K562 (cell line): ENCODE measurements around the gene RNF166. TPM values are rescaled to one million over a fixed set of nuclear protein-coding genes. Genes with fewer than 3 reads are reported as not detected.

Source experiments
- EP300 ChIP-seq: IDR thresholded peaks from 2 replicates; pipeline ENCODE4 v1.6.1; 2012; ENCODE audit warnings: low read length, improper control_type of control experiment
- GATAD2B ChIP-seq: fragments of 450-650 bp; IDR thresholded peaks from 2 replicates; pipeline ENCODE4 v1.6.1; 2017; ENCODE audit warnings: mild to moderate bottlenecking, borderline replicate concordance
- HMG20B ChIP-seq: fragments of 250-450 bp; sonication (Bioruptor Pico); IDR thresholded peaks from 2 replicates; pipeline ENCODE4 v1.5.0; 2021; ENCODE audit warnings: mild to moderate bottlenecking
- HNRNPL ChIP-seq: fragments of 200-400 bp; formaldehyde crosslinking; IDR thresholded peaks from 2 replicates; pipeline ENCODE4 v1.6.1; 2017; ENCODE audit warnings: low read depth, mild to moderate bottlenecking, low read length
- KDM5B ChIP-seq: fragments of 200-600 bp; sonication (generic); IDR thresholded peaks from 2 replicates; pipeline ENCODE4 v1.6.1; 2012; ENCODE audit warnings: low read depth, mild to moderate bottlenecking, moderate library complexity, low read length, control low read depth, inconsistent platforms; ENCODE audit not compliant: insufficient replicate concordance
- MIER1 ChIP-seq: fragments of 450-650 bp; IDR thresholded peaks from 2 replicates; pipeline ENCODE4 v1.6.1; 2016; ENCODE audit warnings: antibody characterized with exemption, mild to moderate bottlenecking, low read depth
- RBFOX2 ChIP-seq: fragments of 200-400 bp; formaldehyde crosslinking; IDR thresholded peaks from 2 replicates; pipeline ENCODE4 v1.6.1; 2017; ENCODE audit warnings: low read depth, mild to moderate bottlenecking, low read length, moderate library complexity
- SIX5 ChIP-seq, 2 experiments: IDR thresholded peaks; 2 replicates each; pipeline ENCODE4 v1.6.1; 2011; ENCODE audit warnings: low read length in 2 of 2, borderline replicate concordance in 1 of 2, low read depth in 1 of 2, mild to moderate bottlenecking in 1 of 2, moderate library complexity in 1 of 2; ENCODE audit not compliant: insufficient read depth in 1 of 2
- TCF3 ChIP-seq: sonication (generic); formaldehyde crosslinking; IDR thresholded peaks from 2 replicates; pipeline ENCODE4 v1.4.0; 2020; ENCODE audit warnings: mild to moderate bottlenecking, missing genetic modification reagents
- TCF7 ChIP-seq: sonication (generic); IDR thresholded peaks from 2 replicates; pipeline ENCODE4 v1.6.1; 2016; ENCODE audit warnings: antibody characterized with exemption, borderline replicate concordance
- ZBTB1 ChIP-seq: sonication (generic); formaldehyde crosslinking; IDR thresholded peaks from 2 replicates; pipeline ENCODE4 v1.8.1; 2023; ENCODE audit warnings: missing genetic modification reagents, low read depth, mild to moderate bottlenecking, borderline replicate concordance
- ZBTB17 ChIP-seq: fragments of 450-650 bp; formaldehyde crosslinking; IDR thresholded peaks from 2 replicates; pipeline ENCODE4 v1.4.0; 2020; ENCODE audit warnings: mild to moderate bottlenecking
- polyA plus RNA-seq, 8 experiments: library from polyadenylated mRNA; depleted of rRNA in 4 of 8; stranded (reverse) in 5 of 8; unstranded in 3 of 8; fragments of >200 nt; fragmentation: Nextera tagmentation in 2 of 8; fragmentation: Illumina TruSeq in 1 of 8; extraction: Ambion mirVana in 2 of 8; extraction: Trizol in 1 of 8; gene quantifications; 2 replicates each; pipeline versions ENCODE4 v1.2.1 to v1.2.3, GENCODE V29; 2011 to 2014; ENCODE audit warnings: inconsistent platforms in 1 of 8, missing spikeins in 1 of 8
- total RNA-seq, 7 experiments: library from RNA; depleted of rRNA in 6 of 7; stranded (reverse); fragments of >200 nt in 6 of 7; fragmentation: Illumina TruSeq in 2 of 7; extraction: Trizol in 2 of 7; gene quantifications; 2 replicates each; pipeline versions ENCODE4 v1.2.1 to v1.2.3, GENCODE V29; 2011 to 2021; ENCODE audit warnings: low replicate concordance in 1 of 7
- TF ChIP-seq, protein P1 (sequence below): IDR thresholded peaks from 2 replicates; pipeline ENCODE4 v1.6.1; 2011; ENCODE audit warnings: borderline replicate concordance, low read depth, mild to moderate bottlenecking, moderate library complexity, low read length; ENCODE audit not compliant: insufficient read depth, poor library complexity, severe bottlenecking
- TF ChIP-seq, protein P2 (sequence below): fragments of 450-650 bp; formaldehyde crosslinking; IDR thresholded peaks from 2 replicates; pipeline ENCODE4 v1.4.0; 2020; ENCODE audit warnings: mild to moderate bottlenecking, moderate library complexity
- TF ChIP-seq, protein P3 (sequence below): fragments of 450-650 bp; formaldehyde crosslinking; IDR thresholded peaks from 2 replicates; pipeline ENCODE4 v1.4.0; 2020; ENCODE audit warnings: mild to moderate bottlenecking, moderate library complexity
- TF ChIP-seq, protein P4 (sequence below): sonication (generic); formaldehyde crosslinking; IDR thresholded peaks from 2 replicates; pipeline ENCODE4 v1.8.1; 2023; ENCODE audit warnings: mild to moderate bottlenecking, missing genetic modification reagents
- TF ChIP-seq, protein P5 (sequence below): IDR thresholded peaks from 2 replicates; pipeline ENCODE4 v1.6.1; 2014; ENCODE audit warnings: antibody characterized with exemption

RNF166 gene
- total and polyA plus RNA-seq, 9 of the 15 experiments (the other 6 are each of a cell fraction or from before 2014, with no cell fraction given), result 0.56 to 60.3 (median 19.5) TPM

DNA sequence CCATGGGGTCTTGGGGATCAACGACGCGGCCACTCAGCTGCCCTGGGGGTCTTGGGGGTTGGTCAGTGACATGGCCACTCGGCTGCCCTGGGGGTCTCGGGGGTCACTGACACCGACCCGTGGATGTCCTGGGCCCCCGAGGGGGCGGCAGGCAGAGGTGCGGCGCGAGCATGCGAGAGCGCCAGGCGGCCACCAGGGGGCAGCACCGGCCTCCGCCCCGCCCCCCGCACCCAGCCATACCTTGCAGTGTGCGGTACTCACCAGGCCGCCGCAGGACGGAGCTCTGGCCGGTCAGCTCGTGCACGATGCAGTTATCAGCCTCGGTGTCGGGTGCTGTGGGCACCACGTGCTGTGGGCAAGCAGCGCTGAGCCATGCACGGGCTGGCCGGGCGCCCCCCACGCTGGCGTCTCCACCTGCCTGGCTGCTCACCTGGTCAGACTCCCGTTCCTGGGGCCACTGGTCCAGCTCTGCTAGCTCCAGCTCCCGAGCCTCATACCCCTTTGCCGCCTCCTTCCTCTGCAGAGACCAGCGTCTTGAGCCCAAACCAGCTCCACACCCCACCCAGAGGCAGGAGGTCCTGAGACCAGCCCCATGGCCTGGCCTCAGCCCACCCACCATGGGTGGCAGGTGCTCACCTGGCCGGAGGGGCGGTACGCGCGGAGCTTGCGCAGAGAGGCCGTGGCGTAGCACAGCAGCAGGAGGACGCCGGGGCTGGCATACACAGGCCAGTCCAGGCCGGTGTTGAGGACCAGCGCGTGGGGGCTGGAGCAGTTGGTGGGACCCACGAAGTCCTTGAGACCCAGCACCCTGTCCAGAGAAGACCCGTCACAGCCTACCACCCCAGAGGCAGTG lies 31.3 kb upstream of the RNF166 start (continued):
- TF ChIP-seq, protein P1, sequence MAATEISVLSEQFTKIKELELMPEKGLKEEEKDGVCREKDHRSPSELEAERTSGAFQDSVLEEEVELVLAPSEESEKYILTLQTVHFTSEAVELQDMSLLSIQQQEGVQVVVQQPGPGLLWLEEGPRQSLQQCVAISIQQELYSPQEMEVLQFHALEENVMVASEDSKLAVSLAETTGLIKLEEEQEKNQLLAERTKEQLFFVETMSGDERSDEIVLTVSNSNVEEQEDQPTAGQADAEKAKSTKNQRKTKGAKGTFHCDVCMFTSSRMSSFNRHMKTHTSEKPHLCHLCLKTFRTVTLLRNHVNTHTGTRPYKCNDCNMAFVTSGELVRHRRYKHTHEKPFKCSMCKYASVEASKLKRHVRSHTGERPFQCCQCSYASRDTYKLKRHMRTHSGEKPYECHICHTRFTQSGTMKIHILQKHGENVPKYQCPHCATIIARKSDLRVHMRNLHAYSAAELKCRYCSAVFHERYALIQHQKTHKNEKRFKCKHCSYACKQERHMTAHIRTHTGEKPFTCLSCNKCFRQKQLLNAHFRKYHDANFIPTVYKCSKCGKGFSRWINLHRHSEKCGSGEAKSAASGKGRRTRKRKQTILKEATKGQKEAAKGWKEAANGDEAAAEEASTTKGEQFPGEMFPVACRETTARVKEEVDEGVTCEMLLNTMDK, result peak; percentile 99
- TF ChIP-seq MIER1 (no peak), RBFOX2 (peak; percentile 49; the same call in 1 of the 2 replicates), TCF3 (CRISPR knock-in tag) (peak; percentile 49), EP300 (peak; percentile 35; the same call in 1 of the 2 replicates), ZBTB1 (CRISPR knock-in tag) (peak; percentile 35; the same call in 1 of the 2 replicates), ZBTB17 (0 out of 2 replicates have a peak, but pooled peaks have one; percentile 71), GATAD2B (peak; percentile 85; the same call in 1 of the 2 replicates), HMG20B (CRISPR knock-in tag) (no peak), TCF7 (no peak), KDM5B (no peak), HNRNPL (peak; percentile 96), SIX5 (IDR thresholded peaks at IDR 0.05; ENCODE audit: borderline replicate concordance in 1 of 2, insufficient read depth in 1 of 2, low read depth in 1 of 2, low read length in 2 of 2) (no peak)
- TF ChIP-seq, protein P2, sequence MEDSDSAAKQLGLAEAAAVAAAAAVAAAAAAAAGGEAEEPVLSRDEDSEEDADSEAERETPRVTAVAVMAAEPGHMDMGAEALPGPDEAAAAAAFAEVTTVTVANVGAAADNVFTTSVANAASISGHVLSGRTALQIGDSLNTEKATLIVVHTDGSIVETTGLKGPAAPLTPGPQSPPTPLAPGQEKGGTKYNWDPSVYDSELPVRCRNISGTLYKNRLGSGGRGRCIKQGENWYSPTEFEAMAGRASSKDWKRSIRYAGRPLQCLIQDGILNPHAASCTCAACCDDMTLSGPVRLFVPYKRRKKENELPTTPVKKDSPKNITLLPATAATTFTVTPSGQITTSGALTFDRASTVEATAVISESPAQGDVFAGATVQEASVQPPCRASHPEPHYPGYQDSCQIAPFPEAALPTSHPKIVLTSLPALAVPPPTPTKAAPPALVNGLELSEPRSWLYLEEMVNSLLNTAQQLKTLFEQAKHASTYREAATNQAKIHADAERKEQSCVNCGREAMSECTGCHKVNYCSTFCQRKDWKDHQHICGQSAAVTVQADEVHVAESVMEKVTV (CRISPR knock-in tag), result peak; percentile 81
- TF ChIP-seq, protein P3, sequence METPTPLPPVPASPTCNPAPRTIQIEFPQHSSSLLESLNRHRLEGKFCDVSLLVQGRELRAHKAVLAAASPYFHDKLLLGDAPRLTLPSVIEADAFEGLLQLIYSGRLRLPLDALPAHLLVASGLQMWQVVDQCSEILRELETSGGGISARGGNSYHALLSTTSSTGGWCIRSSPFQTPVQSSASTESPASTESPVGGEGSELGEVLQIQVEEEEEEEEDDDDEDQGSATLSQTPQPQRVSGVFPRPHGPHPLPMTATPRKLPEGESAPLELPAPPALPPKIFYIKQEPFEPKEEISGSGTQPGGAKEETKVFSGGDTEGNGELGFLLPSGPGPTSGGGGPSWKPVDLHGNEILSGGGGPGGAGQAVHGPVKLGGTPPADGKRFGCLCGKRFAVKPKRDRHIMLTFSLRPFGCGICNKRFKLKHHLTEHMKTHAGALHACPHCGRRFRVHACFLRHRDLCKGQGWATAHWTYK (CRISPR knock-in tag), result peak; percentile 77; the same call in 1 of the 2 replicates
- TF ChIP-seq, protein P4, sequence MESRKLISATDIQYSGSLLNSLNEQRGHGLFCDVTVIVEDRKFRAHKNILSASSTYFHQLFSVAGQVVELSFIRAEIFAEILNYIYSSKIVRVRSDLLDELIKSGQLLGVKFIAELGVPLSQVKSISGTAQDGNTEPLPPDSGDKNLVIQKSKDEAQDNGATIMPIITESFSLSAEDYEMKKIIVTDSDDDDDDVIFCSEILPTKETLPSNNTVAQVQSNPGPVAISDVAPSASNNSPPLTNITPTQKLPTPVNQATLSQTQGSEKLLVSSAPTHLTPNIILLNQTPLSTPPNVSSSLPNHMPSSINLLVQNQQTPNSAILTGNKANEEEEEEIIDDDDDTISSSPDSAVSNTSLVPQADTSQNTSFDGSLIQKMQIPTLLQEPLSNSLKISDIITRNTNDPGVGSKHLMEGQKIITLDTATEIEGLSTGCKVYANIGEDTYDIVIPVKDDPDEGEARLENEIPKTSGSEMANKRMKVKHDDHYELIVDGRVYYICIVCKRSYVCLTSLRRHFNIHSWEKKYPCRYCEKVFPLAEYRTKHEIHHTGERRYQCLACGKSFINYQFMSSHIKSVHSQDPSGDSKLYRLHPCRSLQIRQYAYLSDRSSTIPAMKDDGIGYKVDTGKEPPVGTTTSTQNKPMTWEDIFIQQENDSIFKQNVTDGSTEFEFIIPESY (CRISPR knock-in tag), result peak; percentile 79
- TF ChIP-seq, protein P5, sequence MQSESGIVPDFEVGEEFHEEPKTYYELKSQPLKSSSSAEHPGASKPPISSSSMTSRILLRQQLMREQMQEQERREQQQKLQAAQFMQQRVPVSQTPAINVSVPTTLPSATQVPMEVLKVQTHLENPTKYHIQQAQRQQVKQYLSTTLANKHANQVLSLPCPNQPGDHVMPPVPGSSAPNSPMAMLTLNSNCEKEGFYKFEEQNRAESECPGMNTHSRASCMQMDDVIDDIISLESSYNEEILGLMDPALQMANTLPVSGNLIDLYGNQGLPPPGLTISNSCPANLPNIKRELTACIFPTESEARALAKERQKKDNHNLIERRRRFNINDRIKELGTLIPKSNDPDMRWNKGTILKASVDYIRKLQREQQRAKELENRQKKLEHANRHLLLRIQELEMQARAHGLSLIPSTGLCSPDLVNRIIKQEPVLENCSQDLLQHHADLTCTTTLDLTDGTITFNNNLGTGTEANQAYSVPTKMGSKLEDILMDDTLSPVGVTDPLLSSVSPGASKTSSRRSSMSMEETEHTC, result 0 out of 2 replicates have a peak, but pooled peaks have one; percentile 19
